ENCODE data around the gene NOG. TPM values are rescaled to one million over a fixed set of nuclear protein-coding genes. Genes with fewer than 3 reads are reported as not detected.

The NOG gene
- polyA plus RNA-seq, 2 of the 4 experiments (the other 2 are of a cell fraction), result 0.25 to 0.67 TPM

GRCh38 chr17:56587298-56587697 is 6.2 kb upstream of the NOG start:
- TF ChIP-seq ZNF302 (CRISPR knock-in tag; IDR thresholded peaks at IDR 0.05) (no peak), SREBF2 (IDR thresholded peaks at IDR 0.05) (no peak), RFX5 (IDR thresholded peaks at IDR 0.05) (no peak), REST (IDR thresholded peaks at IDR 0.05) (no peak)

GRCh38 chr17:56592487-56593085 is 913 bp upstream of the NOG start:
- Histone ChIP-seq H3K4me3 (peak overlapping the region; percentile 51), H3K4me1 (peaks cover 32% of the 10 kb centered on the region), H3K27ac (peak overlapping the region; percentile 75 to 87; a peak in 5 of 6 replicates), H3K4me2 (peak overlapping the region; percentile 88), H3K9me3 (no peaks in the 10 kb centered on the region)
- ChIA-PET POLR2A (interaction anchor here (0.8 to 1.4 kb wide), 5 partner anchors 98 to 321 kb away, joined by 3 to 19 read pairs (median 4); partner anchors contain the start of gene TRIM25), CTCF (interaction anchor here (0.6 to 16.1 kb wide), 72 partner anchors 9 to 1263 kb away, joined by 3 to 400 read pairs (median 5); no protein-coding TSS in a partner anchor)
- ATAC-seq, result peak; percentile 44 to 74
- whole genome bisulfite sequencing (ENCODE audit: missing lambda C conversion rate), result 2% methylated on average over 36 of the region's 44 CpGs
- FAIRE-seq, result no peak
- peak; percentile 64 to 84 for DNase-seq (ENCODE audit: low read depth in 1 of 2, low spot score in 1 of 2)
- no peak for TF ChIP-seq MAFK (IDR thresholded peaks at IDR 0.05; ENCODE audit: partially characterized antibody)
- no peak for TF ChIP-seq FOSB (CRISPR knock-in tag; IDR thresholded peaks at IDR 0.05)
- TF ChIP-seq EHMT2 (IDR thresholded peaks at IDR 0.05; ENCODE audit: low read depth), result no peak
- TF ChIP-seq FOSL2 (IDR thresholded peaks at IDR 0.05), result no peak
- no peak for TF ChIP-seq FOSL2 (CRISPR knock-in tag; IDR thresholded peaks at IDR 0.05)
- TF ChIP-seq CTCF (IDR thresholded peaks at IDR 0.05), result peak; percentile 99
- no peak for TF ChIP-seq ZNF302 (CRISPR knock-in tag; IDR thresholded peaks at IDR 0.05)
- TF ChIP-seq TP53 (CRISPR knock-in tag; IDR thresholded peaks at IDR 0.05), result no peak
- no peak for TF ChIP-seq ZC3H11A (IDR thresholded peaks at IDR 0.05)
- no peak for TF ChIP-seq REST (IDR thresholded peaks at IDR 0.05)
- TF ChIP-seq CBX8 (IDR thresholded peaks at IDR 0.05), result no peak
- TF ChIP-seq ESRRA (IDR thresholded peaks at IDR 0.05; ENCODE audit: borderline replicate concordance, low read length), result no peak
- TF ChIP-seq ELK1 (IDR thresholded peaks at IDR 0.05; ENCODE audit: low read depth, low read length), result no peak
- peak; percentile 45 for TF ChIP-seq MAX (IDR thresholded peaks at IDR 0.05)
- no peak for TF ChIP-seq ZSCAN20 (CRISPR knock-in tag; IDR thresholded peaks at IDR 0.05)
- peak; percentile 84 to 99 for TF ChIP-seq RAD21 (conservative IDR thresholded peaks at IDR 0.05 in 1 of 2, IDR thresholded peaks at IDR 0.05 in 1 of 2)
- no peak for TF ChIP-seq FOXS1 (CRISPR knock-in tag; IDR thresholded peaks at IDR 0.05)
- TF ChIP-seq POLR2AphosphoS2 (conservative IDR thresholded peaks at IDR 0.05; ENCODE audit: low read length), result no peak
- TF ChIP-seq JUN (IDR thresholded peaks at IDR 0.05), result no peak
- no peak for TF ChIP-seq MYC (IDR thresholded peaks at IDR 0.05; ENCODE audit: borderline replicate concordance, low read length)
- no peak for TF ChIP-seq JUNB (IDR thresholded peaks at IDR 0.05)
- TF ChIP-seq CEBPB (IDR thresholded peaks at IDR 0.05), result peak; percentile 4; a peak in 1 of 4 replicates
- no peak for TF ChIP-seq CHD2 (IDR thresholded peaks at IDR 0.05; ENCODE audit: low read length, partially characterized antibody)
- no peak for TF ChIP-seq CHD4 (IDR thresholded peaks at IDR 0.05; ENCODE audit: borderline replicate concordance)

More at GRCh38 chr17:56587298-56587697, 6.2 kb upstream of the NOG start:
- Histone ChIP-seq H3K4me2 (no peak overlapping the region), H3K4me1 (no peaks in the 10 kb centered on the region), H3K27ac (no peak overlapping the region), H3K9me3 (no peaks in the 10 kb centered on the region), H3K4me3 (no peak overlapping the region)
- WGBS (ENCODE audit: missing lambda C conversion rate), result 21% methylated on average over 5 of the region's 5 CpGs
- no peak for FAIRE-seq
- CTCF ChIA-PET, result interaction anchor here (1.2 to 2.8 kb wide), 3 partner anchors 88 to 232 kb away, joined by 3 to 16 read pairs (median 4); no protein-coding TSS in a partner anchor
- DNase-seq (ENCODE audit: low read depth in 1 of 2, low spot score in 1 of 2), result no peak
- ATAC-seq, result no peak
- POLR2A ChIA-PET, result no interaction called here

All from A549 (cell line).